ENCODE data around the gene VAMP3.
"Not testable (repeated sequence)": the region's sequence is repeated elsewhere in the genome, so short reads cannot be mapped to it uniquely, and the experiment has no call there.

VAMP3 gene

GRCh38 chr1:7769673-7770412, 1.3 kb upstream of the VAMP3 start:
- no peak for DNase-seq

DNA sequence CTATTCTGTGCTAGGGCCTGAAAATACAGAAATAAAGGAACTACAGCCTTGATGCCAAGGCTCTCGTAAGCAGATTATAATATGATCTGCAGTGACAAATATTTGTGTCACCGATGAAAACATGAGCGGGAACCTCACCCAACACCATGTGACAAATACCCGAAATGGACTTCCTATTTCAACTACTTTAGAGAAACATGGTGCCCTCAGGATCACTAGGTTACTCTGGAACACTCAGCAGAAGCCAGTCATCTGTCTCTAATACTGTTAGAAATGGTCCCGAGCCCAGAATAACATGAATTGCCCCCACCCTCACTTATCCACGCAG, 463 bp upstream of the VAMP3 start:
- DNase-seq = no peak

GRCh38 chr1:7771823-7772299, 765 bp downstream of the VAMP3 start:
- DNase-seq = no peak

DNA sequence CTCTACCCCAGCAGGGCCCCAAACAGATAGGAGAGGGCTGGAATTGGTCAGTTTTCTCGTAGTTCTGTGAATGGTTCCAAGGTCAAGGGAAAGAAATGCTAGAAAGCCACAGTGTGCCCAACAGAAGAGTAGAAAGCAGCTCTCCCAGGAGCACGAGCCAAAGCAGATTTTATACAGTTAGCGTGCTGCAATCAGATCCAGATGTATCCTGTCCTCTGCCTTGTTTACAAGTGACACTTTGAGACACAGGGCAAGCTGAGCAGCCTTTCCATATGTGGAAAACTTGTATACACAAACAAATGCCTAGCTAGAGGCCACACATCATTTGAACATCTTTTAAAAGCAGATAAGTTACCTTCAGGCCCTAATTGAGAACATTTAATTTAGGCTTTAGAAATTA, 6.5 kb downstream of the VAMP3 start:
- DNase-seq = no peak

- DNase-seq = no peak
These were observed 7.1 kb downstream of the VAMP3 start for GRCh38 chr1:7778133-7778628.

DNA sequence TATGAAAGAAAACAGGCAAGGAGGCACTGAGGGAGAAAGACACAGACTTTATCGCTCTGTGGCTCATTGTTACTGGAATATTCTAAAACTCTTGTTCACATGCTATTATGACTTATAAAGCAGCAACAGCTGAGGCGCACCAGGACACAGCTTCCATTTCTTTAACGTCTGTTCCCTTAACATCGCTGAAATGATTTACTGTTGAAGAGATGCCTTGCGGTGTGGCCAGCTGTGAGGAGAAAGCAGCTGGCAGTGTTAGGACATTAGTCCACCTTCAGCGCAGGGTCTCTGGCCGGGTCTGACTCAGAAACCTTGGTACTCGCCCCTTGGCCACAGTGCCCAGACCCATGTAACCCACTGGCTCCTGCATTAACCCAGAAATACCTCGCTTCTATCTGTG, 9.9 kb downstream of the VAMP3 start:
- DNase-seq = no peak

DNA sequence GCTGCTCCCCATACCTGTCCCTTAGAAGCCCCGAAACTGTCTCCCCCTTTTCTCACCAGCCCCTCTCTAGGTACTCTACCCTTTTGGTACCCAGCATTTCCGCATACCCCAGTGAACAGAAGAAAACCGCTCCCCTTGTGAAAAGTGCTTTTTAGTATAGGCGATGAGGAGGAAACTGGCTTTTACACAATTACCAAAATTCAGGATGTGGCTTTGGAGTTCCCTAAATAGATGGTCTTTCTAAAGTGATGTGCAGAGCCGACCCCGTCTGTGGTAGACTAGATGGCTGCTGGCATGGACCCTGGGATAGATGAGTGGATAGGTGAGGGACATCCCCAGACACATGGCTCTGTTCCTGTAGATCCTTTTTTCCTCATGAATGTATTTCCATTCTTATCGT, 10.4 kb downstream of the VAMP3 start:
- DNase-seq = no peak

GRCh38 chr1:7781923-7782495, 10.9 kb downstream of the VAMP3 start:
- no peak for DNase-seq

GRCh38 chr1:7783178-7783711, 12.1 kb downstream of the VAMP3 start:
- DNase-seq = peak; percentile 63

DNA sequence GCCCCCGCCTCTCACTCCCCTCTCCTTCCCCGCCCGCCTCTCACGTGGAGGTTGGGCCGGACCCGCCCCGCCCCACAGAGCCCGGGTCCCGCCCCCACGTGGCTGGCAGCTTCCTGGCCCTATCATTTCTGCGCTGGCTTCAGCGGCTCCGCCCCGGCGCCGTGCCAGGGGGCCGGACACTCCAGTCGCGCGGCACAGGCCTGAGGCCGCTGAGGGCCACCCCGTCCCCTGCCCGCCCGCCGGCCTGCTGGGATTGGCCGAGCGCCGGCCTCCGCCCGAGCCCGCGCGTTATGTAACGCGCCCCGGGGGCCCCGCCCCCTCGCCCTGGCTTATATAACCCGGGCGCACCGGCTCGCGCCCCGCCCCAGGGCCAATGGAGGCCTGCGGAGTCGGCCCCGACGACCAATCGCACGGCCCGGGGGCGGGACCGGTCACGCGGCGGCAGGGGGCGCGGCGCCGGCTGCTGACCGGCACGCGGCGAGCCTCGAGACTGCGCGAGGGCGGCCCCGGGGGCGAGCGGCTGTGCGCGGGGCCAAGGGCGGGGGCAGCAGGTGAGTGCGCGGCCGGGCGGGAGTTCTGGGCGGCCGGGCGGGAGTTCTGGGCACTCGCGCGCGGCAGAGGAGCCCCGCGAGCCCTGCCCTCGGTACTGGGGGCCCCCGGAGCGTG, 12.9 kb downstream of the VAMP3 start, which contains the start of gene PER3:
Gene PER3, plus strand, starts transcription at position 466 of the 666 bp plus-strand sequence. CDS start 587 bp downstream, outside the sequence.
- DNase-seq = peak; percentile 97

- DNase-seq = no peak
These were observed 13.5 kb downstream of the VAMP3 start for GRCh38 chr1:7784492-7785071.

DNA sequence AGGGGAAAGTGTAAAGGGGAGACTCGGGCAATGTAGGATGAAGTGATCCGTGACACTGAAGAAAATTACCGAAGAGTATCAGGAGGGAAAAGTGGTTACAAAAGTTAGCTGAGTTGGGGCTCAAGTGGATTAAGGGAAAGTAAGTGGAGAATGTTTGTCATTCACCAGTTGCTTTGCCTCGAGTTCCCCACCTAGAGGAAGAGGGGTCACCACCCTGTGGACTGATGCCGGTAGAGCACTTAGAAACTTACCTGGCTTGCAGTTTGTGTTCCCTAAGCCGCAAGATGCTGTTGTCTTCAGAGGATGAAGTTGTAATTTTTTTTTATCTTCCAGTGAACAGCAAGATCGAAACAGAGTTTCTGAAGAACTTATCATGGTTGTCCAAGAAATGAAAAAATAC, 14.0 kb downstream of the VAMP3 start:
- DNase-seq = no peak

DNA sequence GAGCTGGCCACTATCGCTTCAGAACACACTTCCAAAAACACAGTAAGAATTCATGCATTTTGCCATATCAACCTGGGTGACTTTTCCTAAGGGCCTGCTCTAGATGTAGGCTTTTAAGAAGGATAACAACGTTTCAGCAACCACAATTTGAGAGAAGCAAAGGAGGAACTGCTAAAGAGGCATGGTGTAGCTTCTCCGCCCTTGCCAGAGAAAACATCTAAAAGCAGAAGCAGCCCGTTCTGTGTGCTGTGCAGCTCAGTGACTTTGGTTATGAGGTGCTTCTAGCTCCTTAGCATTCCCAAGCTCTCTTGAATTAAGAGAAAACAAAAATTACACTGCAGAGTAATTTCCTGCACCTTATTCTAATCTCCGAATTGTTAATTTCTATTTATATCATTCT, 15.7 kb downstream of the VAMP3 start:
- no peak for DNase-seq

DNA sequence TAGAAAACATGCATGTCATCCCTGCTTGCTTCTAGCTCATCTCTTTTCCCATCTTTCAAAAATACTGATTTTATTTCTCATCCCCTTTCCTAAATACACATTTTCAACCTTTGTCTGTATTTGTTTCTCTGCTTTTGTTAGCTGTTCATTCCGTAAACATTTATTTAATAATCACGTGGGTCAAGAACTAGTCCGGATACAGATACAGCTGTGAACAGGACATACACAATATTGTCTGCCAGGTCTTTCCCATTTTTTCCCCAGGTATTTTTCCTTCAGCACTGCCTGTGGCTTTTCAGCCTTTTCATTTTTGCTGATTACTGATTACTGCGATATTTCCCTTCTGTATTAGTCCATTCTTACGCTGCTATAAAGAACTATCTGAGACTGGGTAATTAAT, 18.7 kb downstream of the VAMP3 start:
- DNase-seq = no peak

DNA sequence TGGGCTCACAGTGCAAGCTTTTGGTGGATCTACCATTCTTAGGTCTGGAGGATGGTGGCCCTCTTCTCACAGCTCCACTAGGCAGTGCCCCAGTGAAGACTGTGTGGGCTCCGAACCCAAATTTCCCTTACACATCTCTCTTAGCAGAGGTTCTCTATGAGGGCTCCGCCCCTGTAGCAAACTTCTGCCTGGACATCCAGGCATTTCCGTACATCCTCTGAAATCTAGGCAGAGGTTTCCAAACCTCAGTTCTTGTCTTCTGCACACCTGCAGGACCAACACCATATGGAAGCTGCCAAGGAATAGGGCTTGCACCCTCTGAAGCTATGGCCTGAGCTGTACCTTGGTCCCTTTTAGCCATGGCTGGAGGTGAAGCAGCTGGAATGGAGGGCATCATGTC, 19.9 kb downstream of the VAMP3 start:
- not testable (repeated sequence) for DNase-seq

GRCh38 chr1:7795406-7795805, 24.3 kb downstream of the VAMP3 start:
- no peak for DNase-seq

GRCh38 chr1:7805460-7805859, 34.4 kb downstream of the VAMP3 start:
- DNase-seq = no peak

GRCh38 chr1:7808253-7808844, 37.3 kb downstream of the VAMP3 start:
- DNase-seq = peak; percentile 49

DNA sequence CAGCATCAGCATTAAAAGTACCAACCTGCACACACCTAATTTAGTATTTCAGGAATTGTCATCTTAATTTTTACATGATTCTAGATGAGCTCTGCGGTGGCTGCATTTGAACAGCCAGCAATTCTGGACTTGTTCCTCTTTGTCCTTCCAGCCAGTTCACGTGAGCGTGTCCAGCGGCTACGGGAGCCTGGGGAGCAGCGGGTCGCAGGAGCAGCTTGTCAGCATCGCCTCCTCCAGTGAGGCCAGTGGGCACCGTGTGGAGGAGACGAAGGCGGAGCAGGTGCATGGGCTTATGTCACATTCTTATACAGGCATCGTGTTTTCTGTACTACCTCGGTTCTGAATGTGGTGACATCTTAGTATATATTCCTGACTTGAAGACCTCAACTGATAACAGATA, 38.6 kb downstream of the VAMP3 start:
- peak; percentile 17 for DNase-seq

- DNase-seq = no peak
These were observed 39.3 kb downstream of the VAMP3 start for GRCh38 chr1:7810395-7810794.

DNA sequence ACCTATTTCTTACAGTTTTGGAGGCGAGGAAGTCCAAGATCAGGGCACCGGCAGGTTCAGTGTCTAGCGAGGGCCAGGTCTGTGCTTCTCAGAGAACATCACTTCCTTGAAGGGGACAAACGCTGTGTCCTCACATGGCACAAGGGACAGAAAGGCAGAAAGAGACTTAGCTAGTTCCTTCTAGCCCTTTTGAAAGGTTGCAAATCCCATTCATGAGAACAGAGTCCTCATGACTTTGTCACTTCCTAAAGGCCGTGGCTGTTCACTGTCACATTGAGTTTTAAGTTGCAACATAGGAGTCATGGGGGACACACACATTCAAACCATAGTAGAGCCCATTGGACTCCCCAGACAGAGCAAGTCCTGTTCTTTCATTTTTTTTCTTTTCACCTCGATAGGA, 40.4 kb downstream of the VAMP3 start:
- DNase-seq = no peak

GRCh38 chr1:7813677-7814373, 42.7 kb downstream of the VAMP3 start:
- DNase-seq = no peak

All from RPMI8226 (cell line).